AG04450 (cell line): Measurements from ENCODE around the gene JAK1. TPM values are rescaled to one million over a fixed set of nuclear protein-coding genes. Genes with fewer than 3 reads are reported as not detected.

Experiments
- CTCF ChIA-PET: fragments of 300-600, 350-600 bp; formaldehyde crosslinking; extraction: SDS; loops from one replicate; lab custom pipeline; 2022; ENCODE audit warnings: antibody characterized with exemption, inconsistent platforms; lab: Charles Lee
- POLR2A ChIA-PET: fragments of 350-600 bp; formaldehyde crosslinking; extraction: SDS; loops from one replicate; lab custom pipeline; 2021; ENCODE audit warnings: antibody characterized with exemption, inconsistent platforms; lab: Yijun Ruan, JAX
- DNase-seq: peaks from one replicate; pipeline ENCODE4 v3.0.0-alpha.2; 2011; ENCODE audit warnings: low read depth, low spot score
- H3K27ac ChIP-seq: one replicate; pipeline ENCODE4 v1.5.1; 2012; ENCODE audit warnings: low read depth, low read length, control low read depth
- H3K27me3 ChIP-seq: one replicate; pipeline ENCODE4 v1.6.0; 2012; ENCODE audit warnings: low read length; ENCODE audit not compliant: control insufficient read depth, insufficient read depth
- H3K4me3 ChIP-seq: 2 replicates; pipeline ENCODE4 v1.5.1; 2011; ENCODE audit warnings: mild to moderate bottlenecking, low read depth, low read length, control low read depth
- H3K9me3 ChIP-seq: 2 replicates; pipeline ENCODE4 v1.5.1; 2012; ENCODE audit warnings: low read length; ENCODE audit not compliant: control insufficient read depth, insufficient read depth
- CTCF ChIP-seq: IDR thresholded peaks from 2 replicates; pipeline ENCODE4 v1.5.1; 2011; ENCODE audit warnings: low read depth, low read length, control low read depth, inconsistent platforms
- polyA plus RNA-seq: library from polyadenylated mRNA; depleted of rRNA; stranded (reverse); fragments of >200 nt; gene quantifications from 2 replicates; pipeline ENCODE4 v1.2.3, GENCODE V29; 2011

The JAK1 gene
- polyA plus RNA-seq, 1 experiment: 141 TPM

- Histone ChIP-seq H3K27me3 (no peaks in the 10 kb centered on the region), H3K9me3 (no peaks in the 10 kb centered on the region), H3K27ac (no peak overlapping the region), H3K4me3 (no peak overlapping the region)
- ChIA-PET CTCF (no interaction called here), POLR2A (interaction anchor here (0.6 kb wide), 1 partner anchor 51 kb away, joined by 3 read pairs; no protein-coding TSS in a partner anchor)
- no peak for DNase-seq
- no peak for TF ChIP-seq CTCF
Measured at GRCh38 chr1:64906447-64906846, 59.9 kb downstream of the JAK1 start.

DNA sequence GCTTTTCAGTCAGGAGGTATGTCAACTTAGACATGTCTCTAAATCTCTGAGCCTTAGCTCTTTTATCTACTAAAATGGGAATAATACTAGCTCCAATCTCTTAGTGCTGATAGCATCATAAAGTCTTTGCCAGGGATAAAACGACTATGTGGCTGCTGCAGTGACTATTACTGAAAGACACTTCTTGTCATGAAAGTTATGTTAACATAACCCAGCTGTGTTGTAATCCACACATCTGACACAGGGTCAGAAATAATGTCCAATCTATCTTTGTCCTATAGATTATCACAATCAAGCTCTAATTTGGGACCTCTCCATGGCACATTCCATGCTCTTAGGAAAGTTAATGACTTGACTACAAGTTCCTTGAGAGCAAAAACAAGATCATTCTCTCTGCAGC, 62.8 kb downstream of the JAK1 start:
- CTCF ChIA-PET: interaction anchor here (1.0 kb wide), 1 partner anchor 11 kb away, joined by 3 read pairs; no protein-coding TSS in a partner anchor
- POLR2A ChIA-PET: no interaction called here
- no peak overlapping the region for H3K4me3 ChIP-seq
- DNase-seq: no peak
- no peaks in the 10 kb centered on the region for H3K9me3 ChIP-seq
- H3K27me3 ChIP-seq: no peaks in the 10 kb centered on the region
- no peak overlapping the region for H3K27ac ChIP-seq
- no peak for TF ChIP-seq CTCF

- H3K9me3 ChIP-seq: no peaks in the 10 kb centered on the region
- H3K4me3 ChIP-seq: no peak overlapping the region
- CTCF ChIA-PET: no interaction called here
- POLR2A ChIA-PET: no interaction called here
- no peak overlapping the region for H3K27ac ChIP-seq
- DNase-seq: no peak
- no peaks in the 10 kb centered on the region for H3K27me3 ChIP-seq
- TF ChIP-seq CTCF: no peak
Measured at GRCh38 chr1:64901663-64902062, 64.7 kb downstream of the JAK1 start.

GRCh38 chr1:64900916-64901315, 65.4 kb downstream of the JAK1 start:
- H3K27ac ChIP-seq: no peak overlapping the region
- ChIA-PET POLR2A (no interaction called here), CTCF (no interaction called here)
- no peak for DNase-seq
- H3K9me3 ChIP-seq: no peaks in the 10 kb centered on the region
- H3K27me3 ChIP-seq: no peaks in the 10 kb centered on the region
- no peak overlapping the region for H3K4me3 ChIP-seq
- no peak for TF ChIP-seq CTCF

- peak; percentile 46 for DNase-seq
- TF ChIP-seq CTCF: no peak
- H3K4me3 ChIP-seq: no peak overlapping the region
- H3K27ac ChIP-seq: peak overlapping the region; percentile 23
- CTCF ChIA-PET: interaction anchor here (1.2 kb wide), 1 partner anchor 18 kb away, joined by 3 read pairs; no protein-coding TSS in a partner anchor
- POLR2A ChIA-PET: interaction anchor here (1.7 kb wide), 1 partner anchor 68 kb away, joined by 4 read pairs; the partner anchor contains the start of gene JAK1
- no peaks in the 10 kb centered on the region for H3K9me3 ChIP-seq
- no peaks in the 10 kb centered on the region for H3K27me3 ChIP-seq
Measured at GRCh38 chr1:64898107-64898861, 68.1 kb downstream of the JAK1 start.
